GM19372 (cell line): Measurements from ENCODE around the gene MIA3.

Source experiments
- ATAC-seq: cut with Tn5 transposase; IDR thresholded peaks from one replicate; pipeline ENCODE4 v1.9.1; 2021; ENCODE audit warnings: mild to moderate bottlenecking, low read depth, moderate library complexity; ENCODE audit not compliant: unreplicated experiment

The MIA3 gene

GRCh38 chr1:222713091-222713961, 95.4 kb downstream of the MIA3 start:
- ATAC-seq: peak; percentile 57

- no peak for ATAC-seq
Observed at GRCh38 chr1:222716393-222716792, 98.5 kb downstream of the MIA3 start.
